NCI-H128 (cell line): ENCODE measurements around the gene TENT5C.

Source experiments
- DNase-seq: peaks from one replicate; lab custom pipeline; 2025; ENCODE audit not compliant: unreplicated experiment; lab: John Stamatoyannopoulos, UW

TENT5C gene

GRCh38 chr1:117673405-117673804 lies 67.6 kb downstream of the TENT5C start:
- no peak for DNase-seq

GRCh38 chr1:117674521-117675400 lies 68.9 kb downstream of the TENT5C start:
- DNase-seq, result no peak

- DNase-seq, result no peak
Measured at GRCh38 chr1:117675907-117676430, 70.1 kb downstream of the TENT5C start.

DNA sequence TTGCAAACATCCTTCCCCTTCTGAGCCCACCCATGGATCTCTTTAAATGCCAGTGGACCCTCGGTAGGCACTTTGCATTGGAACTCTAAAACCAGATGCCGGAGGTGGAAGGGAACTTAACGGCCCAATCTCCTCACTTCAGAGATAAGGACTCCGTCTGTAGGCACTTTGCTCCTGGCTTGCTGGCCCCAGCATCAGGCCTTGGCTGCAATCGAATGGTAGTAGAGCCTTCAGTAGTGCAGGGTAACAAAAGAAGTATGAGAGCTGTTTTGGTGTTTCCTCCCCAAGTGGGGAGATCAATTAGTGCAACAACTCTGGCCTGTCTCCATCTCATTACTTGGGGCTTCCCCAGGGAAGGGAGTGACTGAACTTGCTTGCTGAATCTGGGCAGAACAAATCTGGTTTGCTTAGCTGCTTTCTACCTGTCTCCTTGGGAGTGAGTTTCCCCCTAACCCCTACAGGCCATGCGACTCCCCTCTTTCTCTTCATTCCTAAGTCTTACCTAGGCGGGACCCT lies 70.8 kb downstream of the TENT5C start:
- no peak for DNase-seq
